Lower leg skin (tissue), 4 donors: ENCODE measurements around the gene TRPV2. TPM values are rescaled to one million over a fixed set of nuclear protein-coding genes. Genes with fewer than 3 reads are reported as not detected.

Experiments used
- DNase-seq, 2 donors: peaks; one replicate each; pipeline ENCODE4 v3.0.0-alpha.2; 2019; ENCODE audit warnings: low spot score in 2 of 2
- H3K4me3 ChIP-seq: fragments of 200-600 bp; sonication (generic); 2 replicates; pipeline ENCODE4 v1.5.1; 2017; ENCODE audit warnings: mild to moderate bottlenecking, low read depth; ENCODE audit not compliant: poor library complexity, severe bottlenecking
- POLR2A ChIP-seq, 2 donors: fragments of 450-650 bp; IDR thresholded peaks; one replicate each; pipeline ENCODE4 v1.6.1; 2016 to 2017; ENCODE audit warnings: antibody characterized with exemption in 2 of 2, mild to moderate bottlenecking in 1 of 2, moderate library complexity in 1 of 2
- whole genome bisulfite sequencing, 2 donors: methylation state at CpG; one replicate each; pipeline ENCODE4 v1.1.5; 2018; 5-methylcytosine and 5-hydroxymethylcytosine counted together
- intact Hi-C: fragments of 100-400 bp; cut with DNase I; formaldehyde crosslinking; loops from one replicate; pipeline ENCODE4 v1.15.0; 2023; ENCODE audit warnings: low total_unique reads
- total RNA-seq, 4 donors: library from RNA; depleted of rRNA; stranded (reverse); fragments of >200 nt; gene quantifications; one replicate each; pipeline ENCODE4 v1.1.0, GENCODE V29; 2016
- TF ChIP-seq, protein P1 (sequence below), 3 donors: fragments of 450-650 bp; IDR thresholded peaks; one replicate each; pipeline ENCODE4 v1.5.1; 2016; ENCODE audit warnings: antibody characterized with exemption in 3 of 3, mild to moderate bottlenecking in 3 of 3, moderate library complexity in 2 of 3

The TRPV2 gene, protein sequence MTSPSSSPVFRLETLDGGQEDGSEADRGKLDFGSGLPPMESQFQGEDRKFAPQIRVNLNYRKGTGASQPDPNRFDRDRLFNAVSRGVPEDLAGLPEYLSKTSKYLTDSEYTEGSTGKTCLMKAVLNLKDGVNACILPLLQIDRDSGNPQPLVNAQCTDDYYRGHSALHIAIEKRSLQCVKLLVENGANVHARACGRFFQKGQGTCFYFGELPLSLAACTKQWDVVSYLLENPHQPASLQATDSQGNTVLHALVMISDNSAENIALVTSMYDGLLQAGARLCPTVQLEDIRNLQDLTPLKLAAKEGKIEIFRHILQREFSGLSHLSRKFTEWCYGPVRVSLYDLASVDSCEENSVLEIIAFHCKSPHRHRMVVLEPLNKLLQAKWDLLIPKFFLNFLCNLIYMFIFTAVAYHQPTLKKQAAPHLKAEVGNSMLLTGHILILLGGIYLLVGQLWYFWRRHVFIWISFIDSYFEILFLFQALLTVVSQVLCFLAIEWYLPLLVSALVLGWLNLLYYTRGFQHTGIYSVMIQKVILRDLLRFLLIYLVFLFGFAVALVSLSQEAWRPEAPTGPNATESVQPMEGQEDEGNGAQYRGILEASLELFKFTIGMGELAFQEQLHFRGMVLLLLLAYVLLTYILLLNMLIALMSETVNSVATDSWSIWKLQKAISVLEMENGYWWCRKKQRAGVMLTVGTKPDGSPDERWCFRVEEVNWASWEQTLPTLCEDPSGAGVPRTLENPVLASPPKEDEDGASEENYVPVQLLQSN
- total RNA-seq: 1 to 10 TPM; 3.3 to 8.9 (median 6.9) TPM

DNA sequence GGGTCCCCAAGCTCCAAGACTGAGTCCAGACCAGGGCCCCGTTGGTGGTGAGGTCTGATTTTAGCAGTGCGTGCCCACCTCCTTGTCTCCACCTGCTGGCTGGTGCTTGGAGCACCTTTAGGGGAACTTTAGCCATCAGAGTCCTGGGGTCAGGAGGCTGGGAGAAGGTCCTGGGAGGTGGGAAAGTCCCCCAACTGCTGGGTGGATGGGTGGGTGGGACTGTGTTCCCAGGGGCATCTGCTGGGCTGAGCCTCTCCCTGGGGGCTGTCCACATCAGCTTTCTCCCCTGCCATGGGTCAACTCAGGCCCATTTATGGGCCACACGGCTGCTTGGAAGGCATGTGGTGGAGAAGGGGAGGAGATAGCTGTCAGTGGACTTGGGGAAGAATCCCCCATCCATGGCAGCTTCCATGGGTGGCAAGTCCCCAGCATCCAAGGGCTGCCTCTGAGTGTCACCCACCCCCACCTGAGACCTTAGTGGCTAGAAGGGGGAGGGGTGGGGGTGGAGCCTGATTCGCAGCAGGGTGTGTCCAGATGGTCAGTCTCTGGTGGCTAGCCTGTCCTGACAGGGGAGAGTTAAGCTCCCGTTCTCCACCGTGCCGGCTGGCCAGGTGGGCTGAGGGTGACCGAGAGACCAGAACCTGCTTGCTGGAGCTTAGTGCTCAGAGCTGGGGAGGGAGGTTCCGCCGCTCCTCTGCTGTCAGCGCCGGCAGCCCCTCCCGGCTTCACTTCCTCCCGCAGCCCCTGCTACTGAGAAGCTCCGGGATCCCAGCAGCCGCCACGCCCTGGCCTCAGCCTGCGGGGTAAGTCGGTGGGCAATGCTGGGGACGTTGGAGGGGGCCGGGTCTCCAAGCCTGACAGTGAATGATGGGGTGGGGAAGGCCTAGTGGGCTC lies at the start of gene TRPV2:
Gene TRPV2, plus strand, starts transcription at position 541 of the 894 bp plus-strand sequence. CDS start 2,098 bp downstream, outside the sequence.
- no peak for TF ChIP-seq POLR2A (IDR thresholded peaks at IDR 0.05)
- TF ChIP-seq, protein P1, sequence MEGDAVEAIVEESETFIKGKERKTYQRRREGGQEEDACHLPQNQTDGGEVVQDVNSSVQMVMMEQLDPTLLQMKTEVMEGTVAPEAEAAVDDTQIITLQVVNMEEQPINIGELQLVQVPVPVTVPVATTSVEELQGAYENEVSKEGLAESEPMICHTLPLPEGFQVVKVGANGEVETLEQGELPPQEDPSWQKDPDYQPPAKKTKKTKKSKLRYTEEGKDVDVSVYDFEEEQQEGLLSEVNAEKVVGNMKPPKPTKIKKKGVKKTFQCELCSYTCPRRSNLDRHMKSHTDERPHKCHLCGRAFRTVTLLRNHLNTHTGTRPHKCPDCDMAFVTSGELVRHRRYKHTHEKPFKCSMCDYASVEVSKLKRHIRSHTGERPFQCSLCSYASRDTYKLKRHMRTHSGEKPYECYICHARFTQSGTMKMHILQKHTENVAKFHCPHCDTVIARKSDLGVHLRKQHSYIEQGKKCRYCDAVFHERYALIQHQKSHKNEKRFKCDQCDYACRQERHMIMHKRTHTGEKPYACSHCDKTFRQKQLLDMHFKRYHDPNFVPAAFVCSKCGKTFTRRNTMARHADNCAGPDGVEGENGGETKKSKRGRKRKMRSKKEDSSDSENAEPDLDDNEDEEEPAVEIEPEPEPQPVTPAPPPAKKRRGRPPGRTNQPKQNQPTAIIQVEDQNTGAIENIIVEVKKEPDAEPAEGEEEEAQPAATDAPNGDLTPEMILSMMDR (IDR thresholded peaks at IDR 0.05): no peak
- WGBS, 2 donors: 33 to 47% methylated on average over 8 to 20 of the region's 21 CpGs
- DNase-seq: no peak
- H3K4me3 ChIP-seq: peak within 1 kb of the TSS; percentile 46
- intact Hi-C loops: no loop called here

DNA sequence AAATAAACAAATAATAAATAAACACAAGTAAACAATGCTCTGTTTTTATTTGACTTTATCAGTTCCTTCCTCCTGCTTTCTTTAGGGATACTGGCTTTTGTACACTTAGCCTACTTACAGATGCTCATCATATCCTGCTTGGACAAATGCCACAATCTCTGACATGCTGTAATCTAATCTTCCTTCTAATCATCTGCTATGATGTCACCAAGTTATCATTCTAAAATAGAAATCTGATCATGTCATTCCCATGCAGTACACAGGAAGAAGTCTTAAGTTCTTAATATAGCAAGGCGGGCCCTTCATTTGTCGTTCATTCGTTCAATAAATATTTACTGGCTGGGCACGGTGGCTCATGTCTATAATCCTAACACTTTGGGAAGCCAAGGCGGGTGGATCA lies 43.6 kb upstream of the TRPV2 start:
- H3K4me3 ChIP-seq: no peak overlapping the region
- intact Hi-C loops: no loop called here
- TF ChIP-seq, protein P1 (IDR thresholded peaks at IDR 0.05): no peak
- TF ChIP-seq POLR2A (IDR thresholded peaks at IDR 0.05): no peak
- WGBS, 2 donors: 64 to 69% methylated on average over 5 of the region's 5 CpGs
- DNase-seq: no peak

DNA sequence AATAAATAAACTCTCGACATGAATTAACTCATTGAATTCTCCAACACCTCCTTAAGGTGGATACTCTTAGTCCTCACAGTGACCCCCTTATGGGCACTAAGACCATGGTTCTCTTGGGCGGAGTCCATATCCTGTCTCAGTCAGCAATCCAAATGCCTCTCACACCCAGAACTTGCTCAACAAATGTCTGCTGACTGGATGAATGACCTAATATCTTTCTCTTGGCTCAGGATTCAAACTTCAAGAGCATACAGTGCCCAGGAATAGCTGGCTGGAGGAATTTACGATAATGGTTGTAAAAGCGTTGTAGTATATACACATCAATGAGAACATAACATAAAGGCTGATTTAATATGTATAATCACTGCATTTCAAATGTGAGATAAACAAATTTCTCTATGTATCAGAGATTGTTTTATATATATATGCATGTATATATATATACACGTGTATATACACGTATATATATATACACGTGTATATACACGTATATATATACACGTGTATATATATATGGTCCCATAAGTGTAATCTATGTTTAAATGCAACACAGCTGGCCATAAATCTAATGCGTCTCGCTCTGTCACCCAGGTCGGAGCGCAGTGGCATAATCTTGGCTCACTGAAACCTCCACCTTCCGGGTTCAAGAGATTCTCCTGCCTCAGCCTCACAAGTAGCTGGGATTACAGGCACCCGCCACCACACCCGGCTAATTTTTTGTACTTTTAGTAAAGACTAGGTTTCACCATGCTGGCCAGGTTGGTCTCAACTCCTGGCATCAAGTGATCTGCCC lies 41.0 kb upstream of the TRPV2 start:
- TF ChIP-seq, protein P1 (IDR thresholded peaks at IDR 0.05): no peak
- TF ChIP-seq POLR2A (IDR thresholded peaks at IDR 0.05): no peak
- no peak overlapping the region for H3K4me3 ChIP-seq
- intact Hi-C loops: no loop called here
- DNase-seq: peak in 1 of 2 donors; percentile 57
- WGBS, 2 donors: 70 to 71% methylated on average over 16 of the region's 16 CpGs

DNA sequence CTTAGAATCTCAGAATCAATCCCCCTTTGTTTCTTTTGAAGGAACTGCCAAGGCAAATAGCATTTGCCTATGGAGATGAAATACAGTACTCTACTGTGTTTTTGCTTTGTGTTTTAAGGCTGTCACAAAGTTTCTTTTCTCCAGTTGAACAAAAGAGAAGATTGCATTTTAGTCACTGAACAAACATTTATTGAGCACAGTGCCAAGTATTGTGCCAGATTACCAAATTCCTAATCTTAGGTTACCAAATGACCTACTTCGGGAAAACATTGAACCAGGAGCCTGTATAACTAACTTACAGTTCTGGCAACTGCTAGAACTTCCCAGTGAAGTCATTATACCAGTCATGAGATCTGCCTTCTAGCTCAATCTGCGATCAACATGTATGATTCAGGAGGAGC lies 37.4 kb upstream of the TRPV2 start:
- H3K4me3 ChIP-seq: no peak overlapping the region
- intact Hi-C loops: no loop called here
- 16 to 32% methylated on average over 2 of the region's 2 CpGs for WGBS, 2 donors
- DNase-seq: peak in 1 of 2 donors; percentile 55
- TF ChIP-seq, protein P1 (IDR thresholded peaks at IDR 0.05): no peak
- TF ChIP-seq POLR2A (IDR thresholded peaks at IDR 0.05): no peak
